HUES64 (cell line): ENCODE measurements around the gene CDK18.

ENCODE experiments used
- H3K27ac ChIP-seq: 2 replicates; pipeline ENCODE4 v1.7.0; 2013; ENCODE audit warnings: low read depth, low read length, inconsistent platforms
- H3K27me3 ChIP-seq: 2 replicates; pipeline ENCODE4 v1.6.1; 2013; ENCODE audit warnings: mild to moderate bottlenecking, low read length; ENCODE audit not compliant: insufficient read depth
- H3K36me3 ChIP-seq: 2 replicates; pipeline ENCODE4 v1.6.1; 2013; ENCODE audit warnings: mild to moderate bottlenecking, low read length; ENCODE audit not compliant: insufficient read depth
- H3K4me1 ChIP-seq: 2 replicates; pipeline ENCODE4 v1.6.1; 2013; ENCODE audit warnings: mild to moderate bottlenecking, low read length, moderate library complexity; ENCODE audit not compliant: insufficient read depth
- H3K4me3 ChIP-seq: 2 replicates; pipeline ENCODE4 v1.5.1; 2013; ENCODE audit warnings: mild to moderate bottlenecking, low read length, moderate library complexity
- H3K9ac ChIP-seq: 2 replicates; pipeline ENCODE4 v1.6.1; 2013; ENCODE audit warnings: mild to moderate bottlenecking, low read depth, low read length
- H3K9me3 ChIP-seq: 2 replicates; pipeline ENCODE4 v1.6.1; 2013; ENCODE audit warnings: low read depth, low read length; ENCODE audit not compliant: insufficient read depth
- WGBS: fragments of 150-250, 120-280 bp; methylation state at CpG from one replicate; pipeline ENCODE4 v1.1.7; 2013; ENCODE audit warnings: missing lambda C conversion rate; 5-methylcytosine and 5-hydroxymethylcytosine counted together

CDK18 gene

GRCh38 chr1:205577874-205578658 lies 73.6 kb downstream of the CDK18 start:
- H3K4me3 ChIP-seq, result no peak overlapping the region
- WGBS, result 58% methylated on average over 13 of the region's 13 CpGs
- H3K36me3 ChIP-seq, result no peaks in the 10 kb centered on the region
- H3K9ac ChIP-seq, result no peak overlapping the region
- H3K9me3 ChIP-seq, result no peaks in the 10 kb centered on the region
- H3K27me3 ChIP-seq, result peaks cover 32% of the 10 kb centered on the region
- H3K4me1 ChIP-seq, result peaks cover 10% of the 10 kb centered on the region; the same call in 1 of the 2 replicates
- H3K27ac ChIP-seq, result no peak overlapping the region

DNA sequence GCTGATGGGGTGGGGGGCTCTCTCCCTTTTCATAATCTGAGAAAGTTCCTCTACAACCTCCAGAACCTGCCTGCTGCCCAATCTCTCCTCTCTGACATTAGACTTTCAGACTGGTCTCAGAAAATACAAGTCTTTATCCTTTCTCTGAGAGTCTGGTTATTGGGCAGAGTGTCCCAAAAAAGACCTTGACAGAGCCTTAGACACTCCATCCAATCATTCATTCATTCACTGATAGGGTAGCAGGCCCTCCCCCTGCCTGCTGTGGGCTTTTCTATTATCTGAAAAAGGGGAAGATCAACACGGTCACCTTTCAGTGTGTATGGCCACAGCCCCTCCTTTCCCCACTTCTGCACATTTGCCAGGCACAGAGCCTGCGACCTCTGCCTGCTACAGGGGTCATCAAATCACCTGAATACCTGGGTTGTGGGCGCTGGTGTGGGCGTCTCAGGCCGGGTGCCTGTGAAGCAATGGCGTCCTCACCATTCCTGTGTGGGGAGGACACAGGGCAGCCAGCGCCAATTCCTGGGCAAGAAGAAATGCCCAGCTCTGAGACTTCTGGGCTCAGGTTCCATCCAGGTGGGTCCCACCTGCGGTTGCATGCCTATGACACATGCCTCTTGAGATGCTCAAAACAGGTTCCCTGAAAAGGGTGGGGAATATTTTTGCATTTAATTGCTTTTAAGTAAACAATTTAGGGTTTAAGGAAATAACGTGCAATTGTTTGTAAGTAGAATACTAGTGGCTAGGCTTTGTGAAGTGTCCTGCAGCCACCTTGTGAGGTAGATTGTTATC lies 74.5 kb downstream of the CDK18 start:
- WGBS, result 75% methylated on average over 9 of the region's 9 CpGs
- H3K36me3 ChIP-seq, result no peaks in the 10 kb centered on the region
- H3K27ac ChIP-seq, result no peak overlapping the region
- no peak overlapping the region for H3K4me3 ChIP-seq
- H3K27me3 ChIP-seq, result peaks cover 32% of the 10 kb centered on the region
- H3K9ac ChIP-seq, result no peak overlapping the region
- H3K4me1 ChIP-seq, result peaks cover 10% of the 10 kb centered on the region; the same call in 1 of the 2 replicates
- H3K9me3 ChIP-seq, result no peaks in the 10 kb centered on the region

DNA sequence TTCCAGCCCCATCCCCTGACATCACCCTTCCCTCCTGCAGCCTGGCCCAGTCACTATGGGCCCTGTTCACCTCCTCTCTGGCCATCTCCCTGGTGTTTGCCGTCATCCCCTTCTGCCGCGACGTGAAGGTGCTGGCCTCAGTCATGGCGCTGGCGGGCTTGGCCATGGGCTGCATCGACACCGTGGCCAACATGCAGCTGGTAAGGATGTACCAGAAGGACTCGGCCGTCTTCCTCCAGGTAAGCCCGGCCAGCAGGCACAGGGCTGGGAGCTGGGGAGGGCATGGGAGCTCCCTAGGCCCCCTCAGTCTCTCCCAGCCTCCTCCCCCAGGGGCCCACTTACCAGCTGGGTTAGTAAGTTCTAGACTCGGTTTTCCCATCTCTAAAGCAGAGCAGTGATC lies 75.2 kb downstream of the CDK18 start:
- no peak overlapping the region for H3K4me3 ChIP-seq
- H3K27ac ChIP-seq, result no peak overlapping the region
- WGBS, result 73% methylated on average over 12 of the region's 12 CpGs
- H3K9ac ChIP-seq, result no peak overlapping the region
- H3K36me3 ChIP-seq, result no peaks in the 10 kb centered on the region
- H3K9me3 ChIP-seq, result no peaks in the 10 kb centered on the region
- H3K27me3 ChIP-seq, result peaks cover 31% of the 10 kb centered on the region
- H3K4me1 ChIP-seq, result peaks cover 10% of the 10 kb centered on the region; the same call in 1 of the 2 replicates

DNA sequence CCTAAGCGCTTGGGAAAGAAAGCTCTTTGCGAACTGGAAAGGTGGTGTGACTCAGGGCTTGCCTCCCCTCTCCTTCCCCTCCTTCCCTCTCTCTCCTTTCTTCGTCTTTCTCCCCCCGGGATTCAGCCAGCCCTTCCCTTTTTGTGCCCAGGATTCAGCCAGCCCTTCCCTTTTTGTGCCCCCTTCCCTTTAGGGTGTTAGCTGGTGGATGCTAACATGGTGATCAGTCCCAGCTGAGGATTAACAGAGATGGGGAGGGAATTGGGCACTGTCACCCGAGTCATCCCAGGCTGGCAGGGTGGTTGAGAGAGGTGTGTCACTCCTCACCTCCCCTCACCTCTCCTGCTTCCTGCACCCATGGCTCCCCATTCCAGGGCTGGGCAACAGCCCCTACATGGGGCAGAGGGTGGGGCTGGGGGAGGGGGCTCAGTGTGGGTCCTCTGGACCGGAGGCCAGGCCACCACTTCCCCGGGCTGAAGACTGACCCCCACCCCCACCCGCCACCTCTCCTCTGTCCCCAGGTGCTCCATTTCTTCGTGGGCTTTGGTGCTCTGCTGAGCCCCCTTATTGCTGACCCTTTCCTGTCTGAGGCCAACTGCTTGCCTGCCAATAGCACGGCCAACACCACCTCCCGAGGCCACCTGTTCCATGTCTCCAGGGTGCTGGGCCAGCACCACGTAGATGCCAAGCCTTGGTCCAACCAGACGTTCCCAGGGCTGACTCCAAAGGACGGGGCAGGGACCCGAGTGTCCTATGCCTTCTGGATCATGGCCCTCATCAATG lies 75.9 kb downstream of the CDK18 start:
- Histone ChIP-seq H3K4me3 (no peak overlapping the region), H3K4me1 (peaks cover 10% of the 10 kb centered on the region; the same call in 1 of the 2 replicates), H3K27ac (no peak overlapping the region), H3K27me3 (peaks cover 25% of the 10 kb centered on the region), H3K36me3 (no peaks in the 10 kb centered on the region), H3K9me3 (no peaks in the 10 kb centered on the region), H3K9ac (no peak overlapping the region)
- WGBS, result 73% methylated on average over 14 of the region's 15 CpGs

DNA sequence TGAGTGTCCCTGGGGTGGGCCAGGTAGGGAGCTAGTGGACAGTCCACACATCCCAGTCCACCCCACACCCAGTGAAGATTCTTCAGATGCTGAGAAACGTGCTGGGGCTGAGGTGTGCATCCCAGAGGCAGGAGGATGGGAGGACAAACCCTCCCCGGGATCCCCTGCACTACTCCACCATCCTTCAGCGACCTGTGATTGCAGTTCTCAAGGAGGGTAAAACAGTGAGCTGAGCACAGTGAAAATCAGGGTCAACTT lies 76.4 kb downstream of the CDK18 start:
- Histone ChIP-seq H3K4me1 (peaks cover 10% of the 10 kb centered on the region; the same call in 1 of the 2 replicates), H3K27me3 (peaks cover 24% of the 10 kb centered on the region), H3K9ac (no peak overlapping the region)

GRCh38 chr1:205581321-205581980 lies 77.0 kb downstream of the CDK18 start:
- H3K4me3 ChIP-seq, result no peak overlapping the region
- H3K36me3 ChIP-seq, result no peaks in the 10 kb centered on the region
- H3K9ac ChIP-seq, result no peak overlapping the region
- H3K9me3 ChIP-seq, result no peaks in the 10 kb centered on the region
- H3K27ac ChIP-seq, result no peak overlapping the region
- H3K27me3 ChIP-seq, result peaks cover 21% of the 10 kb centered on the region
- peaks cover 10% of the 10 kb centered on the region; the same call in 1 of the 2 replicates for H3K4me1 ChIP-seq
- WGBS, result 82% methylated on average over 9 of the region's 9 CpGs

More for the DNA sequence above, 76.4 kb downstream of the CDK18 start:
- H3K36me3 ChIP-seq, result no peaks in the 10 kb centered on the region
- no peaks in the 10 kb centered on the region for H3K9me3 ChIP-seq
- H3K4me3 ChIP-seq, result no peak overlapping the region
- H3K27ac ChIP-seq, result no peak overlapping the region
- 85% methylated on average over 3 of the region's 3 CpGs for WGBS

- Histone ChIP-seq H3K36me3 (no peaks in the 10 kb centered on the region), H3K9me3 (no peaks in the 10 kb centered on the region), H3K4me1 (peaks cover 10% of the 10 kb centered on the region; the same call in 1 of the 2 replicates), H3K27ac (no peak overlapping the region), H3K4me3 (no peak overlapping the region), H3K27me3 (peaks cover 15% of the 10 kb centered on the region), H3K9ac (no peak overlapping the region)
- WGBS, result 79% methylated on average over 11 of the region's 11 CpGs
Measured at GRCh38 chr1:205582046-205582445, 77.6 kb downstream of the CDK18 start.
